NCI-H1694 (cell line): Measurements from ENCODE around the gene PDZK1.
"Not testable (repeated sequence)": the region's sequence is repeated elsewhere in the genome, so short reads cannot be mapped to it uniquely, and the experiment has no call there.

ENCODE experiments used
- DNase-seq: peaks from one replicate; lab custom pipeline; 2025; lab: John Stamatoyannopoulos, UW

PDZK1 gene

GRCh38 chr1:145656245-145656943 lies 50.8 kb downstream of the PDZK1 start:
- DNase-seq: not testable (repeated sequence)

DNA sequence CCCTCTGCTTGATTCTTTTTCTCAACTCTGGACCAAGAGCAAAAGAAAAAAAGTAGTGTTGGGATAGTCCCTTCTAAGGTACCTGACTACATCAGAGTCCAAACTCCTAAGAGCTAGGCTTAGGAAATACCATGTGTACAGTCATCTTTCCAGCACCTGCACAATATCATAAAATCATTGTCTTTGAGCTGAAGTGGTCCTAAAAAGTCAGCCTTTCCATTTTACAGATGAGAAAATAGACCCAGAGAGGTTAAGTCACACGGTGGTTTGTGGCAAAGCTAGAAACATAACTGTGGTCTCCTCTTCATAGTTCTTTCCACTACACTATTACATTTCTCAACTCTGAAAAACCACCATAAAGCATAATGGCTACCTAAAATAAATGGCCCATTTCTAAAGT lies 63.2 kb downstream of the PDZK1 start:
- DNase-seq: not testable (repeated sequence)

GRCh38 chr1:145641886-145642285 lies 65.3 kb downstream of the PDZK1 start:
- not testable (repeated sequence) for DNase-seq

DNA sequence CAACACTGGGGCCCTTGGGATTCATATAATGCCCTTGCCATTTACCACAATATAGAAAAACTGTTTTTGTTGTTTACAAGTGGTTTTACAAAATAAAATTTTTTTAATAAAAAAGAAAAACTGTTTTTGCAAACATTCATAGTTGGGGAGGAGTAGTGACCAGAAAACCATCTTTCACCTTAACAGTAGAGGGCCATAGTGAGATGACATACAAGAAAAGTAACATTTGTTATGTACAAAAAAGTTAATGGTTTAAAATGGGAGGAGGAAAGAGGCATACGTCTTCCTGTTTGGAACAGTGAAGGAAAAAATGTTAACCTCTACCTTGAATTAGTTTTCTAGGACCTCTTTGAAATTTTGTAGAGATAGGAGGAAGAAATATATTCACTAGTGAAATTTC lies 70.9 kb downstream of the PDZK1 start:
- not testable (repeated sequence) for DNase-seq

DNA sequence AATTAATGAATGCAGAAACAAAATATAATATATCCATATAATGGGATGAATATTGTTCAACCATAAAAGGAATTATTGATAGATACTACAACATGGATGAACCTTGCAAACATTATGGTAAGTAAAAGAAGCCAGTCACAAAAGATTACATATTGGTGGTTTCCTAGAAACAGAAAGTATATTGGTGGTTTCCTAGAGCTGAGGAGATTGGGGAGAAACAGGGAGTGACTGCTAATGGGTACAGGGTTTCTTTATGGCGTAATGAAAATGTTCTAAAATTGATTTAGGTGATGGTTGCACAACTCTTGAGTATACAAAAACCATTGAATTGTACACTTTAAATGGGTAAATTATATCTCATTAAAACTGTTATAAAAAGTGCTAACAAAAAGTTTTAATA lies 85.0 kb downstream of the PDZK1 start:
- not testable (repeated sequence) for DNase-seq
